Stimulated activated CD8-positive, alpha-beta memory T cell treated with anti-CD3 and anti-CD28 coated beads, Interleukin-4, amount 100 ng/mL, for 1 hour (primary cell): ENCODE results near the gene TRPM5.
A peak's percentile ranks its signal among the peaks of the same experiment; 100 is the strongest.

Source experiments
- DNase-seq, 2 donors: peaks; one replicate each; pipeline ENCODE4 v3.0.0-alpha.2; 2020; ENCODE audit warnings: low read depth in 2 of 2, low spot score in 1 of 2

Gene TRPM5

GRCh38 chr11:2406878-2407410, 37.4 kb downstream of the TRPM5 start:
- no peak for DNase-seq

GRCh38 chr11:2406451-2406850, 37.9 kb downstream of the TRPM5 start:
- no peak for DNase-seq

GRCh38 chr11:2404735-2405196, 39.5 kb downstream of the TRPM5 start:
- no peak for DNase-seq

- no peak for DNase-seq
Observed at GRCh38 chr11:2402890-2403645, 41.2 kb downstream of the TRPM5 start.

- no peak for DNase-seq
Observed at GRCh38 chr11:2402106-2402505, 42.2 kb downstream of the TRPM5 start.

GRCh38 chr11:2401436-2401984, 42.8 kb downstream of the TRPM5 start:
- no peak for DNase-seq

- no peak for DNase-seq
Observed at GRCh38 chr11:2400762-2401435, 43.4 kb downstream of the TRPM5 start.

GRCh38 chr11:2400069-2400761, 44.1 kb downstream of the TRPM5 start, which contains the start of gene TSSC4:
TSSC4 (plus strand) TSS chr11:2400750; CDS start chr11:2402634, 1,884 bp downstream.
- DNase-seq: peak; percentile 98

GRCh38 chr11:2399488-2400068, 44.7 kb downstream of the TRPM5 start:
- no peak for DNase-seq

GRCh38 chr11:2398664-2399355, 45.5 kb downstream of the TRPM5 start:
- DNase-seq: no peak

- no peak for DNase-seq
Observed at GRCh38 chr11:2397005-2397404, 47.3 kb downstream of the TRPM5 start.

- no peak for DNase-seq
Observed at GRCh38 chr11:2396471-2396870, 47.8 kb downstream of the TRPM5 start.

- DNase-seq: no peak
Observed at GRCh38 chr11:2395856-2396255, 48.5 kb downstream of the TRPM5 start.

GRCh38 chr11:2395211-2395730, 49.0 kb downstream of the TRPM5 start:
- DNase-seq: no peak

GRCh38 chr11:2394818-2395105, 49.6 kb downstream of the TRPM5 start:
- no peak for DNase-seq
